Chondrocyte (in vitro differentiated cells): ENCODE measurements around the gene PTPRN2. TPM values are rescaled to one million over a fixed set of nuclear protein-coding genes. Genes with fewer than 3 reads are reported as not detected.
"Not testable (repeated sequence)": the region's sequence is repeated elsewhere in the genome, so short reads cannot be mapped to it uniquely, and the experiment has no call there.

Source experiments
- DNase-seq: peaks from one replicate; pipeline ENCODE4 v3.0.0; 2021; ENCODE audit warnings: mixed read lengths, low spot score
- H3K27ac Mint-ChIP-seq: one replicate; pipeline ENCODE4 v1.8.0; 2021; ENCODE audit warnings: mild to moderate bottlenecking, moderate library complexity, mixed read lengths; ENCODE audit not compliant: unreplicated experiment
- H3K27me3 Mint-ChIP-seq: 2 replicates; pipeline ENCODE4 v1.8.0; 2021; ENCODE audit warnings: low read depth, mixed read lengths
- H3K36me3 Mint-ChIP-seq: 2 replicates; pipeline ENCODE4 v1.8.0; 2021; ENCODE audit warnings: low read depth, mixed read lengths
- H3K4me1 Mint-ChIP-seq: 2 replicates; pipeline ENCODE4 v1.8.0; 2021; ENCODE audit warnings: low read depth, mild to moderate bottlenecking, mixed read lengths
- H3K4me3 Mint-ChIP-seq: one replicate; pipeline ENCODE4 v1.8.0; 2021; ENCODE audit warnings: mild to moderate bottlenecking, moderate library complexity, mixed read lengths; ENCODE audit not compliant: unreplicated experiment
- H3K9me3 Mint-ChIP-seq: 2 replicates; pipeline ENCODE4 v1.8.0; 2021; ENCODE audit warnings: low read depth, mixed read lengths
- CTCF ChIP-seq: fragments of 200-600 bp; sonication (generic); IDR thresholded peaks from 2 replicates; pipeline ENCODE4 v1.5.0; 2021; ENCODE audit warnings: antibody characterized with exemption, mild to moderate bottlenecking, moderate library complexity
- total RNA-seq: library from RNA; stranded (reverse); gene quantifications from 3 replicates; pipeline ENCODE4 v1.2.1, GENCODE V29; 2021

Gene PTPRN2
- total RNA-seq, 1 donor from 2014 or later = 0.30 TPM

GRCh38 chr7:157922576-157922975 is 665.0 kb downstream of the PTPRN2 start:
- Mint-ChIP-seq H3K27me3 (no peaks in the 10 kb centered on the region), H3K4me3 (no peak overlapping the region), H3K9me3 (peaks cover 26% of the 10 kb centered on the region), H3K36me3 (no peaks in the 10 kb centered on the region), H3K4me1 (no peaks in the 10 kb centered on the region), H3K27ac (no peak overlapping the region)
- TF ChIP-seq CTCF = no peak
- no peak for DNase-seq

- H3K4me1 Mint-ChIP-seq = no peaks in the 10 kb centered on the region
- H3K27ac Mint-ChIP-seq = no peak overlapping the region
- no peak for TF ChIP-seq CTCF
- DNase-seq = no peak
- H3K4me3 Mint-ChIP-seq = no peak overlapping the region
- no peaks in the 10 kb centered on the region for H3K36me3 Mint-ChIP-seq
- H3K27me3 Mint-ChIP-seq = no peaks in the 10 kb centered on the region
- H3K9me3 Mint-ChIP-seq = peaks cover 38% of the 10 kb centered on the region
Measured at GRCh38 chr7:157918326-157919080, 669.1 kb downstream of the PTPRN2 start.

GRCh38 chr7:157916946-157917640 is 670.5 kb downstream of the PTPRN2 start:
- H3K36me3 Mint-ChIP-seq = no peaks in the 10 kb centered on the region
- no peak for TF ChIP-seq CTCF
- no peak for DNase-seq
- peaks cover 43% of the 10 kb centered on the region for H3K9me3 Mint-ChIP-seq
- H3K27me3 Mint-ChIP-seq = no peaks in the 10 kb centered on the region
- no peaks in the 10 kb centered on the region for H3K4me1 Mint-ChIP-seq
- H3K4me3 Mint-ChIP-seq = no peak overlapping the region
- H3K27ac Mint-ChIP-seq = no peak overlapping the region

GRCh38 chr7:157910446-157910845 is 677.2 kb downstream of the PTPRN2 start:
- Mint-ChIP-seq H3K36me3 (peaks cover 1% of the 10 kb centered on the region), H3K4me1 (no peaks in the 10 kb centered on the region), H3K9me3 (peaks cover 31% of the 10 kb centered on the region), H3K27ac (no peak overlapping the region), H3K4me3 (no peak overlapping the region), H3K27me3 (no peaks in the 10 kb centered on the region)
- no peak for TF ChIP-seq CTCF
- DNase-seq = no peak

- not testable (repeated sequence) for H3K27me3 Mint-ChIP-seq, H3K4me3 Mint-ChIP-seq, H3K4me1 Mint-ChIP-seq, H3K27ac Mint-ChIP-seq, DNase-seq, H3K36me3 Mint-ChIP-seq
- peaks cover 30% of the 10 kb centered on the region for H3K9me3 Mint-ChIP-seq
Measured at GRCh38 chr7:157910045-157910444, 677.6 kb downstream of the PTPRN2 start.
